Bronchial epithelial cell (primary cell): Measurements from ENCODE around the gene DVL2. TPM values are rescaled to one million over a fixed set of nuclear protein-coding genes. Genes with fewer than 3 reads are reported as not detected.

Source experiments
- DNase-seq: peaks from one replicate; pipeline ENCODE4 v3.0.0-alpha.2; 2010; ENCODE audit warnings: low read depth
- FAIRE-seq: peaks from 2 replicates; lab custom pipeline; 2011; peaks lifted over from hg19 to GRCh38; lab: Jason Lieb, UNC
- H3K27me3 ChIP-seq: 2 replicates; pipeline ENCODE4 v1.5.1; 2011; ENCODE audit warnings: low read length; ENCODE audit not compliant: control insufficient read depth, insufficient read depth
- H3K36me3 ChIP-seq: 2 replicates; pipeline ENCODE4 v1.5.1; 2011; ENCODE audit warnings: low read length; ENCODE audit not compliant: control insufficient read depth, insufficient read depth
- H3K4me3 ChIP-seq: 2 replicates; pipeline ENCODE4 v1.5.1; 2011; ENCODE audit warnings: mild to moderate bottlenecking, low read depth, low read length, control low read depth
- CTCF ChIP-seq: IDR thresholded peaks from 2 replicates; pipeline ENCODE4 v1.5.1; 2011; ENCODE audit warnings: mild to moderate bottlenecking, moderate library complexity, low read length, control low read depth, inconsistent platforms; ENCODE audit not compliant: insufficient read depth, severe bottlenecking
- total RNA-seq: library from RNA; depleted of rRNA; stranded (reverse); fragments of >200 nt; gene quantifications from 2 replicates; pipeline ENCODE4 v1.2.1, GENCODE V29; 2014

DVL2 gene
- total RNA-seq, 1 donor from 2014 or later, result 52.1 TPM

DNA sequence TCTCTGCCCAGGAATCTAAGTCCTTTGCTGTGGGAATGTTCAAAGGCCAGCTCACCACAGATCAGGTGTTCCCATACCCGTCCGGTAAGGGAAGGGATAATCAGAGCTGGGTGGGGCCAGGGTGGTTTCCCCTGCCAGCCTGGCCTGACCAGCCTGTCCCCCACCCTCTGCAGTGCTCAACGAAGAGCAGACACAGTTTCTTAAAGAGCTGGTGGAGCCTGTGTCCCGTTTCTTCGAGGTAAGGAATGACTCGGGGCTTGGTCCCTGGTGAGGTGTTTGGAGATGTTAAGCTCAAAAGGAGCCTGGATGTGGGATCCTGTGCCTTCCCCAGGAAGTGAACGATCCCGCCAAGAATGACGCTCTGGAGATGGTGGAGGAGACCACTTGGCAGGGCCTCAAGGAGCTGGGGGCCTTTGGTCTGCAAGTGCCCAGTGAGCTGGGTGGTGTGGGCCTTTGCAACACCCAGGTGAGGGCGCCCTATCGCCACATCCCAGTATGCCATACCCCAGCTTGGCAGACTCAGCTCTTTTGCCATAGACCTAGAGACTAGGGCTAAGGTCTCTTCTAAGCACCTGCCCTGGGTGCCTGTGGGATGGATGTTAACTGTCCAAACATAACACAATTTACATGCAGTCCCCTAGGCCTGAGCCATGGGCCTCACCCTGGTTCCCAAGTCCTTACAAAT, 13.6 kb downstream of the DVL2 start:
- FAIRE-seq (peak; percentile 97), DNase-seq (peak; percentile 63)
- TF ChIP-seq CTCF, result peak; percentile 86
- H3K4me3 ChIP-seq, result peak overlapping the region; percentile 84
- H3K36me3 ChIP-seq, result peaks cover 27% of the 10 kb centered on the region
- no peaks in the 10 kb centered on the region for H3K27me3 ChIP-seq

- FAIRE-seq, result peak; percentile 40
- H3K36me3 ChIP-seq, result peaks cover 24% of the 10 kb centered on the region
- TF ChIP-seq CTCF, result no peak
- H3K27me3 ChIP-seq, result no peaks in the 10 kb centered on the region
- H3K4me3 ChIP-seq, result peak within 1 kb of the TSS; percentile 84
- DNase-seq, result peak; percentile 86
Observed at GRCh38 chr17:7219812-7220592, 14.3 kb downstream of the DVL2 start, which contains the start of the genes ACADVL and DLG4. Gene ACADVL, plus strand, starts transcription at chr17:7219938. Its CDS starts 47 bp downstream, at chr17:7219985. Gene DLG4, minus strand, starts transcription at chr17:7219836.

GRCh38 chr17:7219229-7219811, 15.0 kb downstream of the DVL2 start:
- TF ChIP-seq CTCF, result no peak
- FAIRE-seq (no peak), DNase-seq (no peak)
- H3K4me3 ChIP-seq, result peak overlapping the region; percentile 84
- H3K27me3 ChIP-seq, result no peaks in the 10 kb centered on the region
- H3K36me3 ChIP-seq, result peaks cover 21% of the 10 kb centered on the region

DNA sequence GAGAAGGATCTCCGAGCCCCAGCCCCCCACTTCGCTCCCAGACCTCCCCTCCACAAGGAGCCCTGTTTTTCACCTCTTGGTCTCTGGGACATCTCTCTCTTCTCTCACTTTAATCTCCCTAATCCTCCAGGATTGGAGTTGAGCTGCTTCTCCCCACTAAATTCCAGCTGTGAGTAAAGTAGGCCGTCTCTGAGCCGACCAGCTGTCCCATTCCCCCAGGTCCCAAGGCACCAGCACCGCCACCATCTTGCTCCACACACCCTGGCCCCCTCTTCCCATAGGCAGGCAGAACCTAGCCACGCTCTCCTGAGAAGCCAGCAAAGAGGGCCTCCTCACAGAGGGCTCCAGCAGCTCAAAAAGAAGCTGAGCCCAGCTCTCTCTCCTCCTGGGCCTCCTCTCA, 15.6 kb downstream of the DVL2 start:
- Histone ChIP-seq H3K36me3 (peaks cover 17% of the 10 kb centered on the region), H3K4me3 (no peak overlapping the region), H3K27me3 (no peaks in the 10 kb centered on the region)
- no peak for TF ChIP-seq CTCF
- DNase-seq (no peak), FAIRE-seq (no peak)

DNA sequence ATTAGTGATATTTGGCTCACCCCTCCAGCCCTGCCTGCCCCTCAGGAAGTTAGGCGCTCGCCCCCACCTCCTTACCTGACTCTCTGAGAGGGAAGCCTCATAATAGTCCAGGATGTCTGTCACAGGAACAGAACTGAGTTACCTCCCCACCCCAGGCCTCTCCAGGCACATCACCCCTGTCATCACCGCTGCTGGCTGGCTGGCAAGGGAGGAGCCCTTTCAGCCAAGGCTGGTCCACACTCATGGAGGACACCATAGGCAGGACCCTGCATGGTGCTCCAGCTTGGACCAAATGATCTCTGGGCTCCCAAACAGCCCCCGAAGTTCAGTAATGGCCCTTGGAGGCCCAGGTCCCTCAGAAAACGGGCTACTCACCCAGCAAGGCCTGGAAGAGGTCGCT, 16.2 kb downstream of the DVL2 start:
- Histone ChIP-seq H3K36me3 (peaks cover 11% of the 10 kb centered on the region), H3K27me3 (no peaks in the 10 kb centered on the region), H3K4me3 (no peak overlapping the region)
- no peak for TF ChIP-seq CTCF
- DNase-seq (no peak), FAIRE-seq (no peak)
